A673 (cell line): ENCODE data around the gene AHCYL2. TPM values are rescaled to one million over a fixed set of nuclear protein-coding genes. Genes with fewer than 3 reads are reported as not detected.

ENCODE experiments used
- BruUV-seq: library from RNA; stranded (reverse); fragments of 400-500 nt; replicated peaks from 2 replicates; lab custom pipeline; 2021; lab: Mats Ljungman, UMichigan
- CTCF ChIA-PET: fragments of 300-600 bp; sonication (Branson Sonifier 250); formaldehyde crosslinking; loops from one replicate; lab custom pipeline; 2022; ENCODE audit warnings: antibody characterized with exemption; lab: Charles Lee
- POLR2A ChIA-PET: fragments of 300-600 bp; sonication (Branson Sonifier 250); formaldehyde crosslinking; loops from one replicate; lab custom pipeline; 2022; ENCODE audit warnings: antibody characterized with exemption; ENCODE audit not compliant: low non-redundant PET; lab: Charles Lee
- DNase-seq: peaks from one replicate; pipeline ENCODE4 v3.0.0-alpha.2; 2015; ENCODE audit warnings: low spot score
- H3K27ac ChIP-seq: fragments of 200-600 bp; sonication (generic); 2 replicates; pipeline ENCODE4 v1.5.1; 2016; ENCODE audit warnings: mixed run types, low read depth, mild to moderate bottlenecking, mixed read lengths, antibody characterized with exemption, low read length; ENCODE audit not compliant: poor library complexity, severe bottlenecking
- H3K27me3 ChIP-seq: fragments of 200-600 bp; sonication (generic); replicated peaks from 2 replicates; pipeline ENCODE4 v1.6.1; 2017; ENCODE audit warnings: mixed run types, low read depth, mild to moderate bottlenecking, mixed read lengths, antibody characterized with exemption, low read length; ENCODE audit not compliant: insufficient read depth, poor library complexity
- H3K36me3 ChIP-seq: fragments of 200-600 bp; sonication (generic); 2 replicates; pipeline ENCODE4 v1.6.1; 2016; ENCODE audit warnings: mixed run types, mild to moderate bottlenecking, mixed read lengths, antibody characterized with exemption, low read length; ENCODE audit not compliant: insufficient read depth, poor library complexity, severe bottlenecking
- H3K4me1 ChIP-seq: fragments of 200-600 bp; sonication (generic); 2 replicates; pipeline ENCODE4 v1.6.1; 2017; ENCODE audit warnings: mixed run types, mild to moderate bottlenecking, mixed read lengths, antibody characterized with exemption, low read length; ENCODE audit not compliant: insufficient read depth, poor library complexity, severe bottlenecking
- H3K4me3 ChIP-seq: fragments of 200-600 bp; sonication (generic); 2 replicates; pipeline ENCODE4 v1.5.1; 2016; ENCODE audit warnings: low read depth, mixed run types, mild to moderate bottlenecking, mixed read lengths, low read length; ENCODE audit not compliant: poor library complexity, severe bottlenecking
- H3K9me3 ChIP-seq: fragments of 200-600 bp; sonication (generic); 2 replicates; pipeline ENCODE4 v1.6.1; 2016; ENCODE audit warnings: mixed run types, low read depth, mild to moderate bottlenecking, mixed read lengths, antibody characterized with exemption, low read length; ENCODE audit not compliant: poor library complexity, severe bottlenecking
- CTCF ChIP-seq: fragments of 300-800, 200-600 bp; sonication (generic); conservative IDR thresholded peaks from 2 replicates; pipeline ENCODE4 v1.5.1; 2017; ENCODE audit warnings: low read depth, mild to moderate bottlenecking, antibody characterized with exemption, low read length, moderate library complexity, mixed read lengths
- EZH2 ChIP-seq: fragments of 200-600 bp; sonication (generic); IDR thresholded peaks from 2 replicates; pipeline ENCODE4 v1.6.1; 2017; ENCODE audit warnings: borderline replicate concordance, low read depth, mild to moderate bottlenecking, mixed read lengths, antibody characterized with exemption, low read length; ENCODE audit not compliant: poor library complexity, severe bottlenecking
- intact Hi-C: fragments of 100-400 bp; cut with micrococcal nuclease; formaldehyde crosslinking; loops from one replicate; pipeline ENCODE4 v1.10.0; 2022; ENCODE audit not compliant: unreplicated experiment
- total RNA-seq: library from RNA; stranded (reverse); gene quantifications from 2 replicates; pipeline ENCODE4 v1.2.3, GENCODE V29; 2021

Gene AHCYL2
- total RNA-seq, 1 experiment from 2014 or later: 35.2 TPM

- POLR2A ChIA-PET: interaction anchor here (0.7 kb wide), 1 partner anchor 15 kb away, joined by 15 read pairs; no protein-coding TSS in a partner anchor
- intact Hi-C loops: no loop called here
- no peak for DNase-seq
- Histone ChIP-seq H3K9me3 (no peaks in the 10 kb centered on the region), H3K4me1 (no peaks in the 10 kb centered on the region), H3K27ac (no peak overlapping the region), H3K4me3 (no peak overlapping the region), H3K36me3 (no peaks in the 10 kb centered on the region), H3K27me3 (no peaks in the 10 kb centered on the region)
- TF ChIP-seq CTCF (no peak), EZH2 (no peak)
- CTCF ChIA-PET: no interaction called here
- no TSS peak for BruUV-seq
Observed at GRCh38 chr7:129412501-129412900, 187.7 kb downstream of the AHCYL2 start.

- Histone ChIP-seq H3K27me3 (no peaks in the 10 kb centered on the region), H3K4me3 (no peak overlapping the region), H3K4me1 (no peaks in the 10 kb centered on the region), H3K27ac (no peak overlapping the region), H3K9me3 (no peaks in the 10 kb centered on the region), H3K36me3 (no peaks in the 10 kb centered on the region)
- BruUV-seq: no TSS peak
- intact Hi-C loops: no loop called here
- DNase-seq: no peak
- POLR2A ChIA-PET: no interaction called here
- CTCF ChIA-PET: no interaction called here
- TF ChIP-seq EZH2 (no peak), CTCF (no peak)
Observed at GRCh38 chr7:129417073-129417472, 192.2 kb downstream of the AHCYL2 start.

GRCh38 chr7:129421717-129422250, 197.0 kb downstream of the AHCYL2 start:
- POLR2A ChIA-PET: no interaction called here
- H3K4me3 ChIP-seq: no peak overlapping the region
- no peak for DNase-seq
- H3K27ac ChIP-seq: no peak overlapping the region
- CTCF ChIA-PET: no interaction called here
- no peaks in the 10 kb centered on the region for H3K9me3 ChIP-seq
- H3K27me3 ChIP-seq: no peaks in the 10 kb centered on the region
- H3K4me1 ChIP-seq: peaks cover 11% of the 10 kb centered on the region
- peaks cover 5% of the 10 kb centered on the region for H3K36me3 ChIP-seq
- no TSS peak for BruUV-seq
- intact Hi-C loops: no loop called here
- TF ChIP-seq EZH2 (no peak), CTCF (no peak)
